ENCODE measurements around the gene SERP1. TPM values are rescaled to one million over a fixed set of nuclear protein-coding genes. Genes with fewer than 3 reads are reported as not detected.

Gene SERP1
- total and polyA plus RNA-seq, 9 donors = 47.7 to 97.1 (median 67.5) TPM

GRCh38 chr3:150567328-150567727 is 21.0 kb upstream of the SERP1 start:
- Histone ChIP-seq H3K4me3 (ENCODE audit: low read length) (no peak overlapping the region), H3K27me3 (ENCODE audit: control insufficient read depth, insufficient read depth, low read length) (no peaks in the 10 kb centered on the region), H3K9me3 (replicated peaks; ENCODE audit: control insufficient read depth, low read depth, low read length) (no peaks in the 10 kb centered on the region), H3K36me3 (ENCODE audit: control insufficient read depth, insufficient read depth, low read length) (peaks cover 19% of the 10 kb centered on the region), H3K4me1 (ENCODE audit: control insufficient read depth, insufficient read depth, low read length) (no peaks in the 10 kb centered on the region), H3K27ac (ENCODE audit: low read length) (no peak overlapping the region)
- WGBS (ENCODE audit: insufficient coverage) = no CpG with 5 or more reads among the region's 1 CpG
- no peak for DNase-seq

GRCh38 chr3:150564243-150564642 is 17.9 kb upstream of the SERP1 start:
- no peaks in the 10 kb centered on the region for H3K4me1 ChIP-seq (ENCODE audit: control insufficient read depth, insufficient read depth, low read length)
- no peak overlapping the region for H3K4me3 ChIP-seq (ENCODE audit: low read length)
- H3K27ac ChIP-seq (ENCODE audit: low read length) = no peak overlapping the region
- no CpG with 5 or more reads among the region's 2 CpGs for WGBS (ENCODE audit: insufficient coverage)
- H3K36me3 ChIP-seq (ENCODE audit: control insufficient read depth, insufficient read depth, low read length) = peaks cover 14% of the 10 kb centered on the region
- no peaks in the 10 kb centered on the region for H3K9me3 ChIP-seq (replicated peaks; ENCODE audit: control insufficient read depth, low read depth, low read length)
- H3K27me3 ChIP-seq (ENCODE audit: control insufficient read depth, insufficient read depth, low read length) = no peaks in the 10 kb centered on the region
- DNase-seq = no peak

- H3K4me1 ChIP-seq (ENCODE audit: control insufficient read depth, insufficient read depth, low read length) = no peaks in the 10 kb centered on the region
- H3K9me3 ChIP-seq (replicated peaks; ENCODE audit: control insufficient read depth, low read depth, low read length) = no peaks in the 10 kb centered on the region
- H3K4me3 ChIP-seq (ENCODE audit: low read length) = no peak overlapping the region
- H3K36me3 ChIP-seq (ENCODE audit: control insufficient read depth, insufficient read depth, low read length) = peaks cover 16% of the 10 kb centered on the region
- no peaks in the 10 kb centered on the region for H3K27me3 ChIP-seq (ENCODE audit: control insufficient read depth, insufficient read depth, low read length)
- H3K27ac ChIP-seq (ENCODE audit: low read length) = no peak overlapping the region
- no CpG with 5 or more reads among the region's 1 CpG for WGBS (ENCODE audit: insufficient coverage)
- DNase-seq = no peak
These were observed 11.4 kb upstream of the SERP1 start for GRCh38 chr3:150557725-150558124.

- WGBS (ENCODE audit: insufficient coverage) = no CpG with 5 or more reads among the region's 2 CpGs
- Histone ChIP-seq H3K27me3 (ENCODE audit: control insufficient read depth, insufficient read depth, low read length) (no peaks in the 10 kb centered on the region), H3K27ac (ENCODE audit: low read length) (no peak overlapping the region), H3K4me1 (ENCODE audit: control insufficient read depth, insufficient read depth, low read length) (no peaks in the 10 kb centered on the region), H3K36me3 (ENCODE audit: control insufficient read depth, insufficient read depth, low read length) (peaks cover 16% of the 10 kb centered on the region), H3K4me3 (ENCODE audit: low read length) (no peak overlapping the region), H3K9me3 (replicated peaks; ENCODE audit: control insufficient read depth, low read depth, low read length) (no peaks in the 10 kb centered on the region)
- no peak for DNase-seq
These were observed 10.5 kb upstream of the SERP1 start for GRCh38 chr3:150556792-150557191.

GRCh38 chr3:150555859-150556436 is 9.7 kb upstream of the SERP1 start:
- Histone ChIP-seq H3K36me3 (ENCODE audit: control insufficient read depth, insufficient read depth, low read length) (peaks cover 16% of the 10 kb centered on the region), H3K27ac (ENCODE audit: low read length) (no peak overlapping the region)
- 94% methylated on average over 2 of the region's 4 CpGs for WGBS (ENCODE audit: insufficient coverage)

GRCh38 chr3:150547045-150547741 is 897 bp upstream of the SERP1 start:
- H3K4me1 ChIP-seq (ENCODE audit: control insufficient read depth, insufficient read depth, low read length) = peaks cover 2% of the 10 kb centered on the region
- DNase-seq = peak; percentile 8
- WGBS (ENCODE audit: insufficient coverage) = no CpG with 5 or more reads among the region's 7 CpGs

More at GRCh38 chr3:150555859-150556436, 9.7 kb upstream of the SERP1 start:
- no peak for DNase-seq
- H3K4me3 ChIP-seq (ENCODE audit: low read length) = no peak overlapping the region
- no peaks in the 10 kb centered on the region for H3K9me3 ChIP-seq (replicated peaks; ENCODE audit: control insufficient read depth, low read depth, low read length)
- H3K4me1 ChIP-seq (ENCODE audit: control insufficient read depth, insufficient read depth, low read length) = no peaks in the 10 kb centered on the region
- H3K27me3 ChIP-seq (ENCODE audit: control insufficient read depth, insufficient read depth, low read length) = no peaks in the 10 kb centered on the region

GRCh38 chr3:150545419-150546225 is 674 bp downstream of the SERP1 start:
- Histone ChIP-seq H3K27me3 (ENCODE audit: control insufficient read depth, insufficient read depth, low read length) (no peaks in the 10 kb centered on the region), H3K27ac (ENCODE audit: low read length) (peak overlapping the region; percentile 96), H3K9me3 (replicated peaks; ENCODE audit: control insufficient read depth, low read depth, low read length) (no peaks in the 10 kb centered on the region), H3K36me3 (ENCODE audit: control insufficient read depth, insufficient read depth, low read length) (peaks cover 3% of the 10 kb centered on the region), H3K4me3 (ENCODE audit: low read length) (peak overlapping the region; percentile 72), H3K4me1 (ENCODE audit: control insufficient read depth, insufficient read depth, low read length) (peaks cover 2% of the 10 kb centered on the region)
- under 1% methylated on average over 48 of the region's 54 CpGs for WGBS (ENCODE audit: insufficient coverage)
- DNase-seq = peak; percentile 50

More at GRCh38 chr3:150547045-150547741, 897 bp upstream of the SERP1 start:
- H3K9me3 ChIP-seq (replicated peaks; ENCODE audit: control insufficient read depth, low read depth, low read length) = no peaks in the 10 kb centered on the region
- peak overlapping the region; percentile 72 for H3K4me3 ChIP-seq (ENCODE audit: low read length)
- H3K27me3 ChIP-seq (ENCODE audit: control insufficient read depth, insufficient read depth, low read length) = no peaks in the 10 kb centered on the region
- peak overlapping the region; percentile 96 for H3K27ac ChIP-seq (ENCODE audit: low read length)
- peaks cover 5% of the 10 kb centered on the region for H3K36me3 ChIP-seq (ENCODE audit: control insufficient read depth, insufficient read depth, low read length)

- Histone ChIP-seq H3K36me3 (ENCODE audit: control insufficient read depth, insufficient read depth, low read length) (peaks cover 2% of the 10 kb centered on the region), H3K4me1 (ENCODE audit: control insufficient read depth, insufficient read depth, low read length) (peaks cover 2% of the 10 kb centered on the region), H3K27ac (ENCODE audit: low read length) (no peak overlapping the region), H3K4me3 (ENCODE audit: low read length) (peak overlapping the region; percentile 72), H3K27me3 (ENCODE audit: control insufficient read depth, insufficient read depth, low read length) (no peaks in the 10 kb centered on the region), H3K9me3 (replicated peaks; ENCODE audit: control insufficient read depth, low read depth, low read length) (no peaks in the 10 kb centered on the region)
- no CpG with 5 or more reads among the region's 1 CpG for whole genome bisulfite sequencing (ENCODE audit: insufficient coverage)
- DNase-seq = peak; percentile 37
These were observed 1.6 kb downstream of the SERP1 start for GRCh38 chr3:150544726-150545125.

GRCh38 chr3:150544041-150544440 is 2.3 kb downstream of the SERP1 start:
- Histone ChIP-seq H3K4me3 (ENCODE audit: low read length) (no peak overlapping the region), H3K4me1 (ENCODE audit: control insufficient read depth, insufficient read depth, low read length) (peaks cover 2% of the 10 kb centered on the region), H3K27ac (ENCODE audit: low read length) (no peak overlapping the region)

GRCh38 chr3:150543531-150543930 is 2.8 kb downstream of the SERP1 start:
- Histone ChIP-seq H3K4me1 (ENCODE audit: control insufficient read depth, insufficient read depth, low read length) (peaks cover 2% of the 10 kb centered on the region), H3K4me3 (ENCODE audit: low read length) (no peak overlapping the region), H3K27ac (ENCODE audit: low read length) (no peak overlapping the region), H3K27me3 (ENCODE audit: control insufficient read depth, insufficient read depth, low read length) (no peaks in the 10 kb centered on the region), H3K36me3 (ENCODE audit: control insufficient read depth, insufficient read depth, low read length) (peaks cover 2% of the 10 kb centered on the region), H3K9me3 (replicated peaks; ENCODE audit: control insufficient read depth, low read depth, low read length) (no peaks in the 10 kb centered on the region)
- DNase-seq = no peak
- no CpG with 5 or more reads among the region's 2 CpGs for WGBS (ENCODE audit: insufficient coverage)

More at GRCh38 chr3:150544041-150544440, 2.3 kb downstream of the SERP1 start:
- no peaks in the 10 kb centered on the region for H3K27me3 ChIP-seq (ENCODE audit: control insufficient read depth, insufficient read depth, low read length)
- H3K36me3 ChIP-seq (ENCODE audit: control insufficient read depth, insufficient read depth, low read length) = peaks cover 2% of the 10 kb centered on the region
- DNase-seq = no peak
- no peaks in the 10 kb centered on the region for H3K9me3 ChIP-seq (replicated peaks; ENCODE audit: control insufficient read depth, low read depth, low read length)

All from muscle of leg (tissue), 11 donors.